H1 (cell line): Measurements from ENCODE around the gene CCT6A. TPM values are rescaled to one million over a fixed set of nuclear protein-coding genes. Genes with fewer than 3 reads are reported as not detected.

ENCODE experiments used
- KDM5A ChIP-seq: fragments of 200-600 bp; IDR thresholded peaks from 2 replicates; pipeline ENCODE4 v1.7.1; 2012; ENCODE audit warnings: mild to moderate bottlenecking, low read length, inconsistent platforms, mixed read lengths
- MAFK ChIP-seq: IDR thresholded peaks from 2 replicates; pipeline ENCODE4 v1.6.1; 2012; ENCODE audit warnings: low read depth, mild to moderate bottlenecking, improper control_type of control experiment, low read length
- PHF8 ChIP-seq: fragments of 200-600 bp; sonication (generic); conservative IDR thresholded peaks from 2 replicates; pipeline ENCODE4 v1.7.1; 2012; ENCODE audit warnings: low read depth, mild to moderate bottlenecking, inconsistent platforms, low read length, moderate library complexity
- POLR2A ChIP-seq, 2 experiments: IDR thresholded peaks; 1 replicate in 1 of 2; 2 replicates in 1 of 2; pipeline ENCODE4 v1.6.1; 2011; ENCODE audit warnings: low read depth in 2 of 2, low read length in 2 of 2, mild to moderate bottlenecking in 2 of 2; ENCODE audit errors: control extremely low read depth in 1 of 2
- POU5F1 ChIP-seq: IDR thresholded peaks from 2 replicates; pipeline ENCODE4 v1.6.1; 2011; ENCODE audit warnings: low read depth, mild to moderate bottlenecking, low read length, moderate library complexity
- SIX5 ChIP-seq: IDR thresholded peaks from 2 replicates; pipeline ENCODE4 v1.6.1; 2011; ENCODE audit warnings: mild to moderate bottlenecking, low read depth, low read length
- TBP ChIP-seq: IDR thresholded peaks from 2 replicates; pipeline ENCODE4 v1.6.1; 2011; ENCODE audit warnings: low read depth, low read length, improper control_type of control experiment
- TCF12 ChIP-seq: IDR thresholded peaks from 2 replicates; pipeline ENCODE4 v1.6.1; 2011; ENCODE audit warnings: low read depth, mild to moderate bottlenecking, low read length
- YY1 ChIP-seq: IDR thresholded peaks from 2 replicates; pipeline ENCODE4 v1.6.1; 2011; ENCODE audit warnings: low read depth, mild to moderate bottlenecking, low read length
- ZNF274 ChIP-seq: IDR thresholded peaks from 2 replicates; pipeline ENCODE4 v1.7.0; 2012; ENCODE audit warnings: low read length, borderline replicate concordance; ENCODE audit errors: extremely low read depth
- polyA plus RNA-seq, 7 experiments: library from polyadenylated mRNA; depleted of rRNA in 3 of 7; stranded (reverse) in 5 of 7; unstranded in 2 of 7; fragments of >200 nt in 5 of 7; fragments of 200-250 nt in 2 of 7; gene quantifications; 1 replicate in 5 of 7; 2 replicates in 1 of 7; 4 replicates in 1 of 7; pipeline versions ENCODE4 v1.2.1 to v1.2.3, GENCODE V29; 2011 to 2013; ENCODE audit warnings: missing spikeins in 2 of 7, mixed read lengths in 2 of 7
- total RNA-seq: library from RNA; stranded (reverse); fragmentation: NEBNext Ultra II Directional; extraction: Animal tissue kit (Norgen Biotek cat#: 25700); gene quantifications from 2 replicates; pipeline ENCODE4 v1.2.1, GENCODE V29; 2021
- TF ChIP-seq, protein P1 (sequence below): fragments of 300-600 bp; sonication (generic); IDR thresholded peaks from 2 replicates; pipeline ENCODE4 v1.7.1; 2012; ENCODE audit warnings: low read length, moderate library complexity, mild to moderate bottlenecking, inconsistent platforms; ENCODE audit not compliant: insufficient replicate concordance
- TF ChIP-seq, protein P2 (sequence below): IDR thresholded peaks from 2 replicates; pipeline ENCODE4 v1.6.1; 2012; ENCODE audit warnings: low read length, inconsistent platforms

The CCT6A gene
- total and polyA plus RNA-seq, 2 of the 8 experiments (the other 6 are each of a cell fraction or from before 2014, with no cell fraction given): 201 to 272 TPM

DNA sequence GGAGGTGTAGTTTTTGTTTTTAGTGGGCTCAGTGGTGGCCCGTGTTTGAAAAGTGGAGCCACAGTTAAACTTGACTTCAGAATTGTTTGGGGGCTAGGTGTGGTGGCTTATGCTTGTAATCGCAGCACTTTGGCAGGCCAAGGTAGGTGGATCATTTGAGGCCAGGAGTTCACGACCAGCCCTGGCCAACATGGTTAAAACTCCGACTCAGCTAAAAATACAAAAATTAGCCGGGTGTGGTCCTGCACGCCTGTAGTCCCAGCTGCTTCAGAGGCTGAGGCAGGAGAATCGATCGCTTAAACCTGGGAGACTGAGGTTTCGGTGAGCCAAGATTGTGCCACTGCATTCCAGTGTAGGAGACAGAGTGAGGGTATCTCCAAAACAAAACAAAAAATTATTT, 1.8 kb downstream of the CCT6A start (continued):
- TF ChIP-seq, protein P1, sequence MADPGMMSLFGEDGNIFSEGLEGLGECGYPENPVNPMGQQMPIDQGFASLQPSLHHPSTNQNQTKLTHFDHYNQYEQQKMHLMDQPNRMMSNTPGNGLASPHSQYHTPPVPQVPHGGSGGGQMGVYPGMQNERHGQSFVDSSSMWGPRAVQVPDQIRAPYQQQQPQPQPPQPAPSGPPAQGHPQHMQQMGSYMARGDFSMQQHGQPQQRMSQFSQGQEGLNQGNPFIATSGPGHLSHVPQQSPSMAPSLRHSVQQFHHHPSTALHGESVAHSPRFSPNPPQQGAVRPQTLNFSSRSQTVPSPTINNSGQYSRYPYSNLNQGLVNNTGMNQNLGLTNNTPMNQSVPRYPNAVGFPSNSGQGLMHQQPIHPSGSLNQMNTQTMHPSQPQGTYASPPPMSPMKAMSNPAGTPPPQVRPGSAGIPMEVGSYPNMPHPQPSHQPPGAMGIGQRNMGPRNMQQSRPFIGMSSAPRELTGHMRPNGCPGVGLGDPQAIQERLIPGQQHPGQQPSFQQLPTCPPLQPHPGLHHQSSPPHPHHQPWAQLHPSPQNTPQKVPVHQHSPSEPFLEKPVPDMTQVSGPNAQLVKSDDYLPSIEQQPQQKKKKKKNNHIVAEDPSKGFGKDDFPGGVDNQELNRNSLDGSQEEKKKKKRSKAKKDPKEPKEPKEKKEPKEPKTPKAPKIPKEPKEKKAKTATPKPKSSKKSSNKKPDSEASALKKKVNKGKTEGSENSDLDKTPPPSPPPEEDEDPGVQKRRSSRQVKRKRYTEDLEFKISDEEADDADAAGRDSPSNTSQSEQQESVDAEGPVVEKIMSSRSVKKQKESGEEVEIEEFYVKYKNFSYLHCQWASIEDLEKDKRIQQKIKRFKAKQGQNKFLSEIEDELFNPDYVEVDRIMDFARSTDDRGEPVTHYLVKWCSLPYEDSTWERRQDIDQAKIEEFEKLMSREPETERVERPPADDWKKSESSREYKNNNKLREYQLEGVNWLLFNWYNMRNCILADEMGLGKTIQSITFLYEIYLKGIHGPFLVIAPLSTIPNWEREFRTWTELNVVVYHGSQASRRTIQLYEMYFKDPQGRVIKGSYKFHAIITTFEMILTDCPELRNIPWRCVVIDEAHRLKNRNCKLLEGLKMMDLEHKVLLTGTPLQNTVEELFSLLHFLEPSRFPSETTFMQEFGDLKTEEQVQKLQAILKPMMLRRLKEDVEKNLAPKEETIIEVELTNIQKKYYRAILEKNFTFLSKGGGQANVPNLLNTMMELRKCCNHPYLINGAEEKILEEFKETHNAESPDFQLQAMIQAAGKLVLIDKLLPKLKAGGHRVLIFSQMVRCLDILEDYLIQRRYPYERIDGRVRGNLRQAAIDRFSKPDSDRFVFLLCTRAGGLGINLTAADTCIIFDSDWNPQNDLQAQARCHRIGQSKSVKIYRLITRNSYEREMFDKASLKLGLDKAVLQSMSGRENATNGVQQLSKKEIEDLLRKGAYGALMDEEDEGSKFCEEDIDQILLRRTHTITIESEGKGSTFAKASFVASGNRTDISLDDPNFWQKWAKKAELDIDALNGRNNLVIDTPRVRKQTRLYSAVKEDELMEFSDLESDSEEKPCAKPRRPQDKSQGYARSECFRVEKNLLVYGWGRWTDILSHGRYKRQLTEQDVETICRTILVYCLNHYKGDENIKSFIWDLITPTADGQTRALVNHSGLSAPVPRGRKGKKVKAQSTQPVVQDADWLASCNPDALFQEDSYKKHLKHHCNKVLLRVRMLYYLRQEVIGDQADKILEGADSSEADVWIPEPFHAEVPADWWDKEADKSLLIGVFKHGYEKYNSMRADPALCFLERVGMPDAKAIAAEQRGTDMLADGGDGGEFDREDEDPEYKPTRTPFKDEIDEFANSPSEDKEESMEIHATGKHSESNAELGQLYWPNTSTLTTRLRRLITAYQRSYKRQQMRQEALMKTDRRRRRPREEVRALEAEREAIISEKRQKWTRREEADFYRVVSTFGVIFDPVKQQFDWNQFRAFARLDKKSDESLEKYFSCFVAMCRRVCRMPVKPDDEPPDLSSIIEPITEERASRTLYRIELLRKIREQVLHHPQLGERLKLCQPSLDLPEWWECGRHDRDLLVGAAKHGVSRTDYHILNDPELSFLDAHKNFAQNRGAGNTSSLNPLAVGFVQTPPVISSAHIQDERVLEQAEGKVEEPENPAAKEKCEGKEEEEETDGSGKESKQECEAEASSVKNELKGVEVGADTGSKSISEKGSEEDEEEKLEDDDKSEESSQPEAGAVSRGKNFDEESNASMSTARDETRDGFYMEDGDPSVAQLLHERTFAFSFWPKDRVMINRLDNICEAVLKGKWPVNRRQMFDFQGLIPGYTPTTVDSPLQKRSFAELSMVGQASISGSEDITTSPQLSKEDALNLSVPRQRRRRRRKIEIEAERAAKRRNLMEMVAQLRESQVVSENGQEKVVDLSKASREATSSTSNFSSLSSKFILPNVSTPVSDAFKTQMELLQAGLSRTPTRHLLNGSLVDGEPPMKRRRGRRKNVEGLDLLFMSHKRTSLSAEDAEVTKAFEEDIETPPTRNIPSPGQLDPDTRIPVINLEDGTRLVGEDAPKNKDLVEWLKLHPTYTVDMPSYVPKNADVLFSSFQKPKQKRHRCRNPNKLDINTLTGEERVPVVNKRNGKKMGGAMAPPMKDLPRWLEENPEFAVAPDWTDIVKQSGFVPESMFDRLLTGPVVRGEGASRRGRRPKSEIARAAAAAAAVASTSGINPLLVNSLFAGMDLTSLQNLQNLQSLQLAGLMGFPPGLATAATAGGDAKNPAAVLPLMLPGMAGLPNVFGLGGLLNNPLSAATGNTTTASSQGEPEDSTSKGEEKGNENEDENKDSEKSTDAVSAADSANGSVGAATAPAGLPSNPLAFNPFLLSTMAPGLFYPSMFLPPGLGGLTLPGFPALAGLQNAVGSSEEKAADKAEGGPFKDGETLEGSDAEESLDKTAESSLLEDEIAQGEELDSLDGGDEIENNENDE: no peak
- TF ChIP-seq, protein P2, sequence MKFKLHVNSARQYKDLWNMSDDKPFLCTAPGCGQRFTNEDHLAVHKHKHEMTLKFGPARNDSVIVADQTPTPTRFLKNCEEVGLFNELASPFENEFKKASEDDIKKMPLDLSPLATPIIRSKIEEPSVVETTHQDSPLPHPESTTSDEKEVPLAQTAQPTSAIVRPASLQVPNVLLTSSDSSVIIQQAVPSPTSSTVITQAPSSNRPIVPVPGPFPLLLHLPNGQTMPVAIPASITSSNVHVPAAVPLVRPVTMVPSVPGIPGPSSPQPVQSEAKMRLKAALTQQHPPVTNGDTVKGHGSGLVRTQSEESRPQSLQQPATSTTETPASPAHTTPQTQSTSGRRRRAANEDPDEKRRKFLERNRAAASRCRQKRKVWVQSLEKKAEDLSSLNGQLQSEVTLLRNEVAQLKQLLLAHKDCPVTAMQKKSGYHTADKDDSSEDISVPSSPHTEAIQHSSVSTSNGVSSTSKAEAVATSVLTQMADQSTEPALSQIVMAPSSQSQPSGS: no peak
- no peak for TF ChIP-seq PHF8
- TF ChIP-seq TBP: no peak
- no peak for TF ChIP-seq SIX5
- no peak for TF ChIP-seq MAFK
- no peak for TF ChIP-seq YY1
- TF ChIP-seq TCF12: no peak
- no peak for TF ChIP-seq KDM5A
- TF ChIP-seq POLR2A (IDR thresholded peaks at IDR 0.05; ENCODE audit: control extremely low read depth in 1 of 2, low read depth in 2 of 2, low read length in 2 of 2): no peak
- no peak for TF ChIP-seq POU5F1
- TF ChIP-seq ZNF274: no peak
